ENCODE data around the gene FATE1.

DNA sequence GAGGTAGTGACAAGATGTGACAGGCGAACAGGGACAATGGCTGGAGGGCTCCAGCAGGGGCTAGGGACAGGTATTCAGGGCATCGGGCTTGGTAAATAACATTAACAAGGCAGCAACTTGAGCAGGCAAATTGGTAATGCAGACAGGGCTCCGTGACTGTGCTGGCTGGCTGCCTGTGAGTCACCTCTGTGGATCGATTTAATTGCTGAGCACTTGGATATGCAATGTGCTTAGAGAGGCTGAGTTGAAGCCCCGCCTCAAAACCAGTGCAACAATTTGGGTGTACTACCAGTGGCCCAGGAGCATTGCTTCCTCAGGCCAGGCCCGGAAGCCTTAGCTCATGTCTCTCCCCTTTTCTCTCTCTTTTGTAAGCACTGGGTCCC, 38.2 kb downstream of the FATE1 start:
- TF ChIP-seq, protein P1, sequence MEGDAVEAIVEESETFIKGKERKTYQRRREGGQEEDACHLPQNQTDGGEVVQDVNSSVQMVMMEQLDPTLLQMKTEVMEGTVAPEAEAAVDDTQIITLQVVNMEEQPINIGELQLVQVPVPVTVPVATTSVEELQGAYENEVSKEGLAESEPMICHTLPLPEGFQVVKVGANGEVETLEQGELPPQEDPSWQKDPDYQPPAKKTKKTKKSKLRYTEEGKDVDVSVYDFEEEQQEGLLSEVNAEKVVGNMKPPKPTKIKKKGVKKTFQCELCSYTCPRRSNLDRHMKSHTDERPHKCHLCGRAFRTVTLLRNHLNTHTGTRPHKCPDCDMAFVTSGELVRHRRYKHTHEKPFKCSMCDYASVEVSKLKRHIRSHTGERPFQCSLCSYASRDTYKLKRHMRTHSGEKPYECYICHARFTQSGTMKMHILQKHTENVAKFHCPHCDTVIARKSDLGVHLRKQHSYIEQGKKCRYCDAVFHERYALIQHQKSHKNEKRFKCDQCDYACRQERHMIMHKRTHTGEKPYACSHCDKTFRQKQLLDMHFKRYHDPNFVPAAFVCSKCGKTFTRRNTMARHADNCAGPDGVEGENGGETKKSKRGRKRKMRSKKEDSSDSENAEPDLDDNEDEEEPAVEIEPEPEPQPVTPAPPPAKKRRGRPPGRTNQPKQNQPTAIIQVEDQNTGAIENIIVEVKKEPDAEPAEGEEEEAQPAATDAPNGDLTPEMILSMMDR (IDR thresholded peaks at IDR 0.05; ENCODE audit: borderline replicate concordance, extremely low read depth, low read length, poor library complexity, severe bottlenecking) = no peak
- TF ChIP-seq EZH2 (IDR thresholded peaks at IDR 0.05; ENCODE audit: borderline replicate concordance, low read depth, low read length, severe bottlenecking) = no peak
